Neuronal stem cell (in vitro differentiated cells): Measurements from ENCODE around the gene TOP3B.
A peak's percentile ranks its signal among the peaks of the same experiment; 100 is the strongest.

ENCODE experiments used
- DNase-seq: peaks from one replicate; pipeline ENCODE4 v3.0.0-alpha.2; 2013; ENCODE audit warnings: low spot score
- H2AFZ ChIP-seq: one replicate; pipeline ENCODE4 v1.6.1; 2013; ENCODE audit warnings: mild to moderate bottlenecking, low read length, inconsistent platforms
- H2AK5ac ChIP-seq: 2 replicates; pipeline ENCODE4 v1.6.1; 2013; ENCODE audit warnings: low read depth, mild to moderate bottlenecking, inconsistent platforms, low read length, moderate library complexity, mixed read lengths
- H2BK120ac ChIP-seq: 2 replicates; pipeline ENCODE4 v1.6.1; 2013; ENCODE audit warnings: low read depth, mild to moderate bottlenecking, inconsistent platforms, low read length, moderate library complexity, mixed read lengths
- H2BK12ac ChIP-seq: one replicate; pipeline ENCODE4 v1.6.1; 2013; ENCODE audit warnings: low read length, inconsistent platforms
- H2BK15ac ChIP-seq: 2 replicates; pipeline ENCODE4 v1.6.1; 2013; ENCODE audit warnings: mild to moderate bottlenecking, low read length, inconsistent platforms, mixed read lengths
- H2BK5ac ChIP-seq: one replicate; pipeline ENCODE4 v1.6.1; 2013; ENCODE audit warnings: inconsistent platforms, mild to moderate bottlenecking, low read length, moderate library complexity
- H3K14ac ChIP-seq: one replicate; pipeline ENCODE4 v1.6.1; 2013; ENCODE audit warnings: low read length, inconsistent platforms
- H3K18ac ChIP-seq: 2 replicates; pipeline ENCODE4 v1.6.1; 2013; ENCODE audit warnings: low read length, inconsistent platforms
- H3K23ac ChIP-seq: 2 replicates; pipeline ENCODE4 v1.6.1; 2013; ENCODE audit warnings: low read depth, mild to moderate bottlenecking, mixed read lengths, low read length, inconsistent platforms; ENCODE audit not compliant: poor library complexity
- H3K27ac ChIP-seq: replicated peaks from 3 replicates; pipeline ENCODE4 v1.5.1; 2013; ENCODE audit warnings: low read length, inconsistent platforms
- H3K27me3 ChIP-seq, 3 experiments: 2 replicates each; pipeline ENCODE4 v1.6.1; 2013; ENCODE audit warnings: low read length in 3 of 3, mild to moderate bottlenecking in 2 of 3, inconsistent platforms in 1 of 3, low read depth in 1 of 3, mixed read lengths in 1 of 3, moderate library complexity in 1 of 3; ENCODE audit not compliant: control insufficient read depth in 3 of 3, insufficient read depth in 3 of 3
- H3K36me3 ChIP-seq, 2 donors: replicated peaks in 1 of 2; 2 replicates each; pipeline ENCODE4 v1.6.1; 2013; ENCODE audit warnings: low read length in 2 of 2; ENCODE audit not compliant: control insufficient read depth in 2 of 2, insufficient read depth in 2 of 2
- H3K4ac ChIP-seq: 2 replicates; pipeline ENCODE4 v1.6.1; 2013; ENCODE audit warnings: inconsistent platforms, mild to moderate bottlenecking, low read length, moderate library complexity
- H3K4me1 ChIP-seq, 2 donors: 1 replicate in 1 of 2; 2 replicates in 1 of 2; pipeline ENCODE4 v1.6.1; 2013; ENCODE audit warnings: low read length in 2 of 2, low read depth in 1 of 2; ENCODE audit not compliant: control insufficient read depth in 2 of 2, insufficient read depth in 1 of 2
- H3K4me2 ChIP-seq: one replicate; pipeline ENCODE4 v1.6.1; 2013; ENCODE audit warnings: mild to moderate bottlenecking, low read length, inconsistent platforms; ENCODE audit not compliant: insufficient read depth, poor library complexity, severe bottlenecking
- H3K4me3 ChIP-seq, 2 donors: 2 replicates each; pipeline ENCODE4 v1.5.1; 2013; ENCODE audit warnings: low read length in 2 of 2, mild to moderate bottlenecking in 2 of 2, inconsistent platforms in 1 of 2, moderate library complexity in 1 of 2
- H3K79me1 ChIP-seq: one replicate; pipeline ENCODE4 v1.6.1; 2013; ENCODE audit warnings: low read depth, mild to moderate bottlenecking, inconsistent platforms, low read length, moderate library complexity
- H3K9ac ChIP-seq: one replicate; pipeline ENCODE4 v1.6.1; 2013; ENCODE audit warnings: mild to moderate bottlenecking, low read depth, low read length, inconsistent platforms; ENCODE audit not compliant: poor library complexity
- H3K9me3 ChIP-seq, 2 donors: replicated peaks in 1 of 2; 2 replicates each; pipeline versions ENCODE3 to v1.6.1; 2013; ENCODE audit warnings: low read length in 2 of 2, mild to moderate bottlenecking in 2 of 2, inconsistent platforms in 1 of 2, low read depth in 1 of 2, mixed read lengths in 1 of 2, moderate library complexity in 1 of 2; ENCODE audit not compliant: control insufficient read depth in 2 of 2, insufficient read depth in 1 of 2
- H4K8ac ChIP-seq: one replicate; pipeline ENCODE4 v1.6.1; 2013; ENCODE audit warnings: low read depth, mild to moderate bottlenecking, inconsistent platforms, low read length, moderate library complexity
- H4K91ac ChIP-seq: one replicate; pipeline ENCODE4 v1.6.1; 2013; ENCODE audit warnings: low read length, low read depth, mild to moderate bottlenecking, inconsistent platforms; ENCODE audit not compliant: poor library complexity
- WGBS, 2 donors: extraction: QIAGEN DNeasy Blood & Tissue Kit; methylation state at CpG; one replicate each; pipeline ENCODE4 v1.1.7; 2013; ENCODE audit warnings: missing lambda C conversion rate in 2 of 2, mixed read lengths in 1 of 2; ENCODE audit not compliant: insufficient read length in 2 of 2, insufficient replicate concordance in 1 of 2; ENCODE audit errors: extremely low coverage in 2 of 2; 5-methylcytosine and 5-hydroxymethylcytosine counted together

Gene TOP3B

DNA sequence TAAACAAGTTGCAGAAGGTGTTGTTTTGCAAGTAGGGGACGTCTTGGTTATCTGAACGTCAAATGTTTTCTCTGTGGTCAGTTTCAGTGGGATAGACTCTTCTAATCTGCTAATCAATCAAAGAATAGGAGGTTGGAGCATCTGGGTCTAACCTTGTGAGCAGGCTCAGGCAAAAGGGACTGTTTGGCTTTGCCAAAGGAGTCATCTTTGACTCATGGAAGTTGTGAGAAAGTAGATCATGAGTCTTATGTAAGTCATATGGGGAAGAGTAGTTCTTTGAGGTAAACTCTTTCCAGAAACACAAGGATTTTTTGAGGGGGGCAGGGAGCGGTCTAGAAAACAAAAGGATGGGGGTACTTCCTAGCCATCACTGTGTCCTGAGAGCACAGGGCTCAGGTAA is 27.1 kb upstream of the TOP3B start:
- no peak overlapping the region for H4K91ac ChIP-seq
- no peaks in the 10 kb centered on the region for H3K36me3 ChIP-seq
- no peak overlapping the region for H3K4ac ChIP-seq
- H3K27ac ChIP-seq = no peak overlapping the region
- no peak overlapping the region for H3K4me2 ChIP-seq
- peaks cover 0 to 21% (median 0%) of the 10 kb centered on the region in 3 experiments for H3K27me3 ChIP-seq
- H3K9ac ChIP-seq = no peak overlapping the region
- H4K8ac ChIP-seq = no peak overlapping the region
- no peaks in the 10 kb centered on the region for H3K4me1 ChIP-seq
- H2BK120ac ChIP-seq = no peak overlapping the region
- no peak overlapping the region for H2AK5ac ChIP-seq
- no peak overlapping the region for H3K18ac ChIP-seq
- no peak overlapping the region for H3K14ac ChIP-seq
- no peak overlapping the region for H2AFZ ChIP-seq
- no peak overlapping the region for H2BK15ac ChIP-seq
- no peaks in the 10 kb centered on the region for H3K9me3 ChIP-seq
- H3K23ac ChIP-seq = no peak overlapping the region
- no peak for DNase-seq
- no peak overlapping the region for H2BK12ac ChIP-seq
- H3K4me3 ChIP-seq = no peak overlapping the region
- H3K79me1 ChIP-seq = no peaks in the 10 kb centered on the region
- no peak overlapping the region for H2BK5ac ChIP-seq
- no CpG with 5 or more reads among the region's 3 CpGs for WGBS, 2 donors

DNA sequence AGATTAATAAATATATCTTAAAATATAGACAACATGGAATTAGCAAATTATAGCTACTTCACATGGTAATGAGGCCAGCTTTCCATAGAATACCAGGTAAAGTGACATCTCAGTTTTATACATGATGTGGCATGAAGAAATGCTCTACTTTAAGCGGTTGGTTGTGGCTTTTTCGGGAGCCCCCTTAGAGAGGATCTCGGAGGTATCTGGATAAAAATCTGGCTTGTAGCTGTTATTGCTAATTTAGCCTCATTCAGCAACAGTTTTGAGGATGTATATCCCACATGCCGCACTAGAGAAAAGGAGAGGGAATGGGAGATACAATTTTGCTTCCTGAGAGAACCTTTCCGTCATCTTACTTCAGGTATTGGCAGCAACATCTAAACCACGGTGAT is 24.0 kb upstream of the TOP3B start:
- H2AK5ac ChIP-seq = no peak overlapping the region
- H3K27ac ChIP-seq = no peak overlapping the region
- H3K27me3 ChIP-seq = peaks cover 0 to 30% (median 2%) of the 10 kb centered on the region in 3 experiments
- H3K23ac ChIP-seq = no peak overlapping the region
- no peak overlapping the region for H3K9ac ChIP-seq
- H3K4me1 ChIP-seq = no peaks in the 10 kb centered on the region
- no peak for DNase-seq
- H2BK120ac ChIP-seq = no peak overlapping the region
- no peak overlapping the region for H3K18ac ChIP-seq
- no peaks in the 10 kb centered on the region for H3K9me3 ChIP-seq
- H3K14ac ChIP-seq = no peak overlapping the region
- H3K4ac ChIP-seq = no peak overlapping the region
- H3K4me2 ChIP-seq = no peak overlapping the region
- WGBS, 2 donors = no CpG with 5 or more reads among the region's 6 CpGs
- H3K4me3 ChIP-seq = no peak overlapping the region
- no peak overlapping the region for H2AFZ ChIP-seq
- no peak overlapping the region for H2BK15ac ChIP-seq
- H3K79me1 ChIP-seq = no peaks in the 10 kb centered on the region
- H4K8ac ChIP-seq = no peak overlapping the region
- H2BK5ac ChIP-seq = no peak overlapping the region
- no peak overlapping the region for H4K91ac ChIP-seq
- no peaks in the 10 kb centered on the region for H3K36me3 ChIP-seq
- no peak overlapping the region for H2BK12ac ChIP-seq

DNA sequence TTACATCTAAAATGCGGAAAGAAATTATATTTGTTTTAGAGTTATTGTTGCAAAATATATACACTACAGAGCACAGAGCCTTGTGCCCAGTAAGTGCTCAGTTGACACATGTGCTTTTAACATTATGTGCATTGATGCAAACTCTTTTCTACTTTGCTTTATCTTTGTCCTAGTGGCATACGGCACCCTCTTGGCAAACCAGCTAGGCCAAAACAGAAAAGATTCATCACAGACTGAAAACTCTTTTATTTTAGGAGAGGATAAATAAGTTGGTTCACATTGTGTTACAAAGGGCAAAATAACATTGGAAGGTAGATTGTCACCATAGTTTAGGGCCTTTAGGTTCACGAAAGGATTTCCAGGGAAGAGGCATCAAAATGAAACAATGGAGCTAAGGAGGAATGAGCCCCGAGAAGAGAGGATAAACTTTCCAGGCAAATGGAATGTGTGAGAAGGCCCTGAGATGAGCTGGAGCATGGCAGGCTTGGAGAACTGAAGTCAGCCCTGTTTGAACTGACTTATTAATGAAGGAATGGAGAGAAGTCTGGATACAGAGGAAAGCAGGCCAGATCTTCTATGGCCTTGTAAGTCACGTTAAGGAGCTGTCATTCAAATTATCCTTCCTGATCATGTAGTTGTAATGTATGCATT is 23.5 kb upstream of the TOP3B start:
- no peak overlapping the region for H3K4ac ChIP-seq
- H3K27me3 ChIP-seq = peaks cover 0 to 34% (median 3%) of the 10 kb centered on the region in 3 experiments

DNA sequence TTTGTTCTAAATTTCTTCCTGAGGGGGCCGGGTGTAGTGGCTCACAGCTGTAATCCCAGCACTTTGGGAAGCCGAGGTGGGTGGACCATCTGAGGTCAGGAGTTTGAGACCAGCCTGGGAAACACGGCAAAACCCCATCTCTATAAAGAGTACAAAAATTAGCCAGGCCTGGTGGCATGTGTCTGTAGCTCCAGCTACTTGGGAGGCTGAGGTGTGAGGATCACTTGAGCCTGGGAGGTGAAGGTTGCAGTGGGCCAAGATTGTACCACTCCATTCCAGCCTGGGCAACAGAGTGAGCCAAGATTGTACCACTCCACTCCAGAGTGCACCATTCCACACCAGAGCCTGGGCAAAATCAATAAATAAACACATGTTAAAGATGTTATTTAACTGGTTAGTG is 20.6 kb upstream of the TOP3B start:
- Histone ChIP-seq H3K79me1 (no peaks in the 10 kb centered on the region), H2BK12ac (no peak overlapping the region), H3K36me3 (no peaks in the 10 kb centered on the region), H2BK120ac (no peak overlapping the region), H3K4me1 (no peaks in the 10 kb centered on the region), H3K4me2 (no peak overlapping the region), H3K9me3 (no peaks in the 10 kb centered on the region), H4K8ac (peak overlapping the region; percentile 10), H3K4me3 (no peak overlapping the region), H3K4ac (no peak overlapping the region), H3K27me3 (peaks cover 0 to 36% (median 6%) of the 10 kb centered on the region in 3 experiments), H3K23ac (no peak overlapping the region), H3K9ac (peak overlapping the region; percentile 54), H3K14ac (no peak overlapping the region), H2BK15ac (no peak overlapping the region), H4K91ac (no peak overlapping the region), H2AK5ac (no peak overlapping the region), H2AFZ (no peak overlapping the region), H2BK5ac (no peak overlapping the region), H3K27ac (no peak overlapping the region), H3K18ac (no peak overlapping the region)
- DNase-seq = no peak
- WGBS, 2 donors = no CpG with 5 or more reads among the region's 3 CpGs

More for the DNA sequence above, 23.5 kb upstream of the TOP3B start:
- Histone ChIP-seq H3K9ac (no peak overlapping the region), H3K79me1 (no peaks in the 10 kb centered on the region), H3K36me3 (no peaks in the 10 kb centered on the region), H2AK5ac (no peak overlapping the region), H3K14ac (no peak overlapping the region), H3K18ac (no peak overlapping the region), H2BK15ac (no peak overlapping the region), H3K4me3 (no peak overlapping the region), H3K9me3 (no peaks in the 10 kb centered on the region), H3K4me2 (no peak overlapping the region), H2BK120ac (no peak overlapping the region), H2BK5ac (no peak overlapping the region), H3K27ac (no peak overlapping the region), H4K8ac (no peak overlapping the region), H3K4me1 (no peaks in the 10 kb centered on the region), H2AFZ (no peak overlapping the region), H3K23ac (no peak overlapping the region), H4K91ac (no peak overlapping the region), H2BK12ac (no peak overlapping the region)
- WGBS, 2 donors = no CpG with 5 or more reads among the region's 5 CpGs
- DNase-seq = no peak
